ENCODE results near the gene SRRM4.
"Not testable (repeated sequence)": the region's sequence is repeated elsewhere in the genome, so short reads cannot be mapped to it uniquely, and the experiment has no call there.

The SRRM4 gene

GRCh38 chr12:119069147-119069642 lies 87.9 kb downstream of the SRRM4 start:
- in situ Hi-C loops (cut with MboI; ENCODE audit: low sequenced_read_pairs) = no loop called here

GRCh38 chr12:119071176-119071575 lies 89.8 kb downstream of the SRRM4 start:
- in situ Hi-C loops (cut with MboI; ENCODE audit: low sequenced_read_pairs) = no loop called here

GRCh38 chr12:119071638-119072231 lies 90.4 kb downstream of the SRRM4 start:
- in situ Hi-C loops (cut with MboI; ENCODE audit: low sequenced_read_pairs) = no loop called here

- in situ Hi-C loops (cut with MboI; ENCODE audit: low sequenced_read_pairs) = no loop called here
Observed at GRCh38 chr12:119072440-119072839, 91.1 kb downstream of the SRRM4 start.

- in situ Hi-C loops (cut with MboI; ENCODE audit: low sequenced_read_pairs) = no loop called here
Observed at GRCh38 chr12:119075222-119075787, 94.0 kb downstream of the SRRM4 start.

GRCh38 chr12:119075918-119076317 lies 94.6 kb downstream of the SRRM4 start:
- in situ Hi-C loops (cut with MboI; ENCODE audit: low sequenced_read_pairs) = no loop called here

- in situ Hi-C loops (cut with MboI; ENCODE audit: low sequenced_read_pairs) = no loop called here
Observed at GRCh38 chr12:119079530-119079929, 98.2 kb downstream of the SRRM4 start.

GRCh38 chr12:119082016-119082415 lies 100.7 kb downstream of the SRRM4 start:
- in situ Hi-C loops (cut with MboI; ENCODE audit: low sequenced_read_pairs) = no loop called here

GRCh38 chr12:119082496-119082895 lies 101.2 kb downstream of the SRRM4 start:
- in situ Hi-C loops (cut with MboI; ENCODE audit: low sequenced_read_pairs) = no loop called here

GRCh38 chr12:119088685-119089379 lies 107.5 kb downstream of the SRRM4 start:
- in situ Hi-C loops (cut with MboI; ENCODE audit: low sequenced_read_pairs) = no loop called here

- in situ Hi-C loops (cut with MboI; ENCODE audit: low sequenced_read_pairs) = no loop called here
Observed at GRCh38 chr12:119089380-119090013, 108.2 kb downstream of the SRRM4 start.

GRCh38 chr12:119090276-119090675 lies 108.9 kb downstream of the SRRM4 start:
- in situ Hi-C loops (cut with MboI; ENCODE audit: low sequenced_read_pairs) = no loop called here

GRCh38 chr12:119090865-119091264 lies 109.5 kb downstream of the SRRM4 start:
- in situ Hi-C loops (cut with MboI; ENCODE audit: low sequenced_read_pairs) = no loop called here

- in situ Hi-C loops (cut with MboI; ENCODE audit: low sequenced_read_pairs) = no loop called here
Observed at GRCh38 chr12:119096429-119097202, 115.3 kb downstream of the SRRM4 start.

- in situ Hi-C loops (cut with MboI; ENCODE audit: low sequenced_read_pairs) = no loop called here
Observed at GRCh38 chr12:119100933-119101332, 119.6 kb downstream of the SRRM4 start.

- in situ Hi-C loops (cut with MboI; ENCODE audit: low sequenced_read_pairs) = no loop called here
Observed at GRCh38 chr12:119102274-119102673, 120.9 kb downstream of the SRRM4 start.

GRCh38 chr12:119102714-119103113 lies 121.4 kb downstream of the SRRM4 start:
- in situ Hi-C loops (cut with MboI; ENCODE audit: low sequenced_read_pairs) = no loop called here

GRCh38 chr12:119104969-119105368 lies 123.6 kb downstream of the SRRM4 start:
- in situ Hi-C loops (cut with MboI; ENCODE audit: low sequenced_read_pairs) = not testable (repeated sequence)

GRCh38 chr12:119113496-119113986 lies 132.2 kb downstream of the SRRM4 start:
- in situ Hi-C loops (cut with MboI; ENCODE audit: low sequenced_read_pairs) = no loop called here

- in situ Hi-C loops (cut with MboI; ENCODE audit: low sequenced_read_pairs) = no loop called here
Observed at GRCh38 chr12:119114294-119114693, 133.0 kb downstream of the SRRM4 start.
